HepG2 (cell line): ENCODE data around the gene RASL12. TPM values are rescaled to one million over a fixed set of nuclear protein-coding genes. Genes with fewer than 3 reads are reported as not detected.
A peak's percentile ranks its signal among the peaks of the same experiment; 100 is the strongest.

ENCODE experiments used
- ATAD3A ChIP-seq: sonication (generic); formaldehyde crosslinking; IDR thresholded peaks from 2 replicates; pipeline ENCODE4 v1.4.0; 2020; ENCODE audit warnings: missing genetic modification reagents
- HNF4G ChIP-seq, 2 experiments: sonication (generic) in 1 of 2; formaldehyde crosslinking in 1 of 2; IDR thresholded peaks; 2 replicates each; pipeline versions ENCODE4 v1.4.0 to v1.6.1; 2011 to 2020; ENCODE audit warnings: borderline replicate concordance in 2 of 2, low read depth in 2 of 2, mild to moderate bottlenecking in 2 of 2, low read length in 1 of 2, missing genetic modification reagents in 1 of 2, moderate library complexity in 1 of 2
- IRX3 ChIP-seq: sonication (generic); formaldehyde crosslinking; IDR thresholded peaks from 2 replicates; pipeline ENCODE4 v1.8.1; 2023; ENCODE audit warnings: mild to moderate bottlenecking, low read depth, missing genetic modification reagents, borderline replicate concordance
- KAT8 ChIP-seq: IDR thresholded peaks from 2 replicates; pipeline ENCODE4 v1.6.1; 2016; ENCODE audit warnings: missing genetic modification reagents, missing compliant biosample characterization
- MTA3 ChIP-seq: sonication (generic); formaldehyde crosslinking; IDR thresholded peaks from 2 replicates; pipeline ENCODE4 v1.4.0; 2020; ENCODE audit warnings: missing genetic modification reagents
- NCOR1 ChIP-seq: fragments of 200-600 bp; sonication (generic); IDR thresholded peaks from 2 replicates; pipeline ENCODE4 v1.7.0; 2017; ENCODE audit warnings: antibody characterized with exemption, low read length, borderline replicate concordance
- PHF21A ChIP-seq: sonication (generic); formaldehyde crosslinking; IDR thresholded peaks from 2 replicates; pipeline ENCODE4 v1.5.0; 2020; ENCODE audit warnings: mild to moderate bottlenecking, missing genetic modification reagents
- SOX13 ChIP-seq, 3 experiments: fragments of 450-650 bp in 1 of 3; sonication (generic) in 1 of 3; formaldehyde crosslinking in 1 of 3; IDR thresholded peaks in 2 of 3; conservative IDR thresholded peaks in 1 of 3; 2 replicates each; pipeline versions ENCODE4 v1.5.0 to v1.6.1; 2016 to 2020; ENCODE audit warnings: antibody characterized with exemption in 1 of 3, mild to moderate bottlenecking in 1 of 3, missing compliant biosample characterization in 1 of 3, missing genetic modification reagents in 1 of 3, moderate library complexity in 1 of 3
- TEAD3 ChIP-seq: optimal IDR thresholded peaks from 2 replicates; pipeline ENCODE3; 2016; ENCODE audit warnings: borderline replicate concordance
- ZEB1 ChIP-seq: IDR thresholded peaks from 2 replicates; pipeline ENCODE4 v1.6.1; 2012; ENCODE audit warnings: mild to moderate bottlenecking, low read depth, inconsistent platforms; ENCODE audit not compliant: insufficient replicate concordance
- ZFP36L2 ChIP-seq: sonication (generic); formaldehyde crosslinking; IDR thresholded peaks from 2 replicates; pipeline ENCODE4 v1.4.0; 2020; ENCODE audit warnings: missing genetic modification reagents
- ZFY ChIP-seq: sonication (generic); formaldehyde crosslinking; IDR thresholded peaks from 2 replicates; pipeline ENCODE4 v1.4.0; 2020; ENCODE audit warnings: missing genetic modification reagents
- ZMYM3 ChIP-seq: sonication (generic); formaldehyde crosslinking; IDR thresholded peaks from 2 replicates; pipeline ENCODE4 v1.5.1; 2020; ENCODE audit warnings: mild to moderate bottlenecking, missing genetic modification reagents
- ZNF101 ChIP-seq: sonication (generic); formaldehyde crosslinking; IDR thresholded peaks from 2 replicates; pipeline ENCODE4 v1.4.0; 2020; ENCODE audit warnings: mild to moderate bottlenecking, low read depth, missing genetic modification reagents, borderline replicate concordance
- ZNF510 ChIP-seq: sonication (generic); formaldehyde crosslinking; IDR thresholded peaks from 2 replicates; pipeline ENCODE4 v1.4.0; 2020; ENCODE audit warnings: low read depth, mild to moderate bottlenecking, missing genetic modification reagents
- ZNF607 ChIP-seq: sonication (generic); formaldehyde crosslinking; IDR thresholded peaks from 2 replicates; pipeline ENCODE4 v1.5.1; 2020; ENCODE audit warnings: missing genetic modification reagents, mild to moderate bottlenecking, borderline replicate concordance
- ZNF879 ChIP-seq: sonication (generic); formaldehyde crosslinking; IDR thresholded peaks from 2 replicates; pipeline ENCODE4 v1.8.1; 2023; ENCODE audit warnings: missing genetic modification reagents
- ZNF891 ChIP-seq: sonication (generic); formaldehyde crosslinking; IDR thresholded peaks from 2 replicates; pipeline ENCODE4 v1.5.0; 2020; ENCODE audit warnings: mild to moderate bottlenecking, missing genetic modification reagents
- polyA plus RNA-seq, 8 experiments: library from polyadenylated mRNA; depleted of rRNA in 3 of 8; stranded (reverse) in 7 of 8; unstranded in 1 of 8; fragments of >200 nt; fragmentation: Illumina TruSeq in 4 of 8; extraction: Trizol in 4 of 8; gene quantifications; 2 replicates each; pipeline versions ENCODE4 v1.2.1 to v1.2.3, GENCODE V29; 2011 to 2016; ENCODE audit warnings: low read depth in 4 of 8, missing spikeins in 1 of 8, mixed read lengths in 1 of 8; ENCODE audit not compliant: insufficient read depth in 1 of 8
- total RNA-seq, 5 experiments: library from RNA; depleted of rRNA; stranded (reverse); fragments of >200 nt; fragmentation: Illumina TruSeq; extraction: Trizol; gene quantifications; 2 replicates each; pipeline ENCODE4 v1.2.3, GENCODE V29; 2016; ENCODE audit warnings: low read depth in 1 of 5
- TF ChIP-seq, protein P1 (sequence below): sonication (generic); formaldehyde crosslinking; IDR thresholded peaks from 2 replicates; pipeline ENCODE4 v1.5.0; 2020; ENCODE audit warnings: mild to moderate bottlenecking, missing genetic modification reagents, borderline replicate concordance
- TF ChIP-seq, protein P2 (sequence below): sonication (generic); formaldehyde crosslinking; conservative IDR thresholded peaks from 2 replicates; pipeline ENCODE4 v1.4.0; 2020; ENCODE audit warnings: mild to moderate bottlenecking, missing genetic modification reagents, moderate library complexity
- TF ChIP-seq, protein P3 (sequence below): sonication (generic); formaldehyde crosslinking; IDR thresholded peaks from 2 replicates; pipeline ENCODE4 v1.4.0; 2020; ENCODE audit warnings: missing genetic modification reagents
- TF ChIP-seq, protein P4 (sequence below): IDR thresholded peaks from 2 replicates; pipeline ENCODE4 v1.6.1; 2016; ENCODE audit warnings: missing genetic modification reagents, missing compliant biosample characterization
- TF ChIP-seq, protein P5 (sequence below): sonication (generic); formaldehyde crosslinking; IDR thresholded peaks from 2 replicates; pipeline ENCODE4 v1.5.0; 2020; ENCODE audit warnings: mild to moderate bottlenecking, missing genetic modification reagents

RASL12 gene
- total and polyA plus RNA-seq, 2 of the 13 experiments (the other 11 are each of a cell fraction or from before 2014, with no cell fraction given): 0.16 to 0.55 TPM

DNA sequence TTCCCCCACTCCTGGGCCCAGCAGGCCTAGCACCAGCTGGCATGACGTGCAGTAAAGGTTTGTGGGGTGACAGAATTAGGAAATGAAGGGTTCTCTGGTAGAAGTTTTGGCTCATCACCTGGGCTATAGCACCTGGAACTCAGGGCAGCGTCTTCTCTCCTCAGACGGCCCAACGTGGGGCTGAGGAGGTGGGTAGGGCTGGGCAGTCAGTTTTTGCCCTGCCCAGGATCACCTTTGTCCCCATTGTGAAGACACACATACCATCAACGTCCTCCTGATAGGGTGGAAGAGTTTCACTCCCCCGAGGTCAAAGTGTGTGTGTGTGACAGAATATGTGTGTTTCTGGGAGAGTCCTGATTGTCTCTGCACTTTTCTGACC, 20.8 kb upstream of the RASL12 start (continued):
- TF ChIP-seq, protein P1, sequence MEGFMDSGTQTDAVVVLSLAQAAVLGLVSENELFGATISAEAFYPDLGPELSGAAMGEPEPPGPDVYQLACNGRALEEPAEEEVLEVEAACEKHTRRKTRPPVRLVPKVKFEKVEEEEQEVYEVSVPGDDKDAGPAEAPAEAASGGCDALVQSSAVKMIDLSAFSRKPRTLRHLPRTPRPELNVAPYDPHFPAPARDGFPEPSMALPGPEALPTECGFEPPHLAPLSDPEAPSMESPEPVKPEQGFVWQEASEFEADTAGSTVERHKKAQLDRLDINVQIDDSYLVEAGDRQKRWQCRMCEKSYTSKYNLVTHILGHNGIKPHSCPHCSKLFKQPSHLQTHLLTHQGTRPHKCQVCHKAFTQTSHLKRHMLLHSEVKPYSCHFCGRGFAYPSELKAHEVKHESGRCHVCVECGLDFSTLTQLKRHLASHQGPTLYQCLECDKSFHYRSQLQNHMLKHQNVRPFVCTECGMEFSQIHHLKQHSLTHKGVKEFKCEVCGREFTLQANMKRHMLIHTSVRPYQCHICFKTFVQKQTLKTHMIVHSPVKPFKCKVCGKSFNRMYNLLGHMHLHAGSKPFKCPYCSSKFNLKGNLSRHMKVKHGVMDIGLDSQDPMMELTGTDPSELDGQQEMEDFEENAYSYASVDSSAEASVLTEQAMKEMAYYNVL: 0 out of 2 replicates have a peak, but pooled peaks have one; percentile 22
- TF ChIP-seq, protein P2, sequence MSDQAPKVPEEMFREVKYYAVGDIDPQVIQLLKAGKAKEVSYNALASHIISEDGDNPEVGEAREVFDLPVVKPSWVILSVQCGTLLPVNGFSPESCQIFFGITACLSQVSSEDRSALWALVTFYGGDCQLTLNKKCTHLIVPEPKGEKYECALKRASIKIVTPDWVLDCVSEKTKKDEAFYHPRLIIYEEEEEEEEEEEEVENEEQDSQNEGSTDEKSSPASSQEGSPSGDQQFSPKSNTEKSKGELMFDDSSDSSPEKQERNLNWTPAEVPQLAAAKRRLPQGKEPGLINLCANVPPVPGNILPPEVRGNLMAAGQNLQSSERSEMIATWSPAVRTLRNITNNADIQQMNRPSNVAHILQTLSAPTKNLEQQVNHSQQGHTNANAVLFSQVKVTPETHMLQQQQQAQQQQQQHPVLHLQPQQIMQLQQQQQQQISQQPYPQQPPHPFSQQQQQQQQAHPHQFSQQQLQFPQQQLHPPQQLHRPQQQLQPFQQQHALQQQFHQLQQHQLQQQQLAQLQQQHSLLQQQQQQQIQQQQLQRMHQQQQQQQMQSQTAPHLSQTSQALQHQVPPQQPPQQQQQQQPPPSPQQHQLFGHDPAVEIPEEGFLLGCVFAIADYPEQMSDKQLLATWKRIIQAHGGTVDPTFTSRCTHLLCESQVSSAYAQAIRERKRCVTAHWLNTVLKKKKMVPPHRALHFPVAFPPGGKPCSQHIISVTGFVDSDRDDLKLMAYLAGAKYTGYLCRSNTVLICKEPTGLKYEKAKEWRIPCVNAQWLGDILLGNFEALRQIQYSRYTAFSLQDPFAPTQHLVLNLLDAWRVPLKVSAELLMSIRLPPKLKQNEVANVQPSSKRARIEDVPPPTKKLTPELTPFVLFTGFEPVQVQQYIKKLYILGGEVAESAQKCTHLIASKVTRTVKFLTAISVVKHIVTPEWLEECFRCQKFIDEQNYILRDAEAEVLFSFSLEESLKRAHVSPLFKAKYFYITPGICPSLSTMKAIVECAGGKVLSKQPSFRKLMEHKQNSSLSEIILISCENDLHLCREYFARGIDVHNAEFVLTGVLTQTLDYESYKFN: no peak
- TF ChIP-seq KAT8: no peak
- no peak for TF ChIP-seq ATAD3A
- TF ChIP-seq PHF21A (CRISPR knock-in tag): 0 out of 2 replicates have a peak, but pooled peaks have one; percentile 37
- TF ChIP-seq, protein P3, sequence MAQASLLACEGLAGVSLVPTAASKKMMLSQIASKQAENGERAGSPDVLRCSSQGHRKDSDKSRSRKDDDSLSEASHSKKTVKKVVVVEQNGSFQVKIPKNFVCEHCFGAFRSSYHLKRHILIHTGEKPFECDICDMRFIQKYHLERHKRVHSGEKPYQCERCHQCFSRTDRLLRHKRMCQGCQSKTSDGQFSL (CRISPR knock-in tag): no peak
- no peak for TF ChIP-seq ZNF510 (CRISPR knock-in tag)
- no peak for TF ChIP-seq ZEB1
- TF ChIP-seq, protein P4, sequence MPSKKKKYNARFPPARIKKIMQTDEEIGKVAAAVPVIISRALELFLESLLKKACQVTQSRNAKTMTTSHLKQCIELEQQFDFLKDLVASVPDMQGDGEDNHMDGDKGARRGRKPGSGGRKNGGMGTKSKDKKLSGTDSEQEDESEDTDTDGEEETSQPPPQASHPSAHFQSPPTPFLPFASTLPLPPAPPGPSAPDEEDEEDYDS (CRISPR knock-in tag): no peak
- TF ChIP-seq IRX3 (CRISPR knock-in tag): no peak
- TF ChIP-seq ZNF607: no peak
- no peak for TF ChIP-seq SOX13 (IDR thresholded peaks at IDR 0.05)
- peak in 1 of 2 experiments; percentile 51; a peak in 2 of 4 replicates for TF ChIP-seq SOX13 (CRISPR knock-in tag; conservative IDR thresholded peaks at IDR 0.05 in 1 of 2, IDR thresholded peaks at IDR 0.05 in 1 of 2)
- TF ChIP-seq ZNF891: peak; percentile 25; the same call in 1 of the 2 replicates
- TF ChIP-seq NCOR1: no peak
- TF ChIP-seq ZMYM3 (CRISPR knock-in tag): no peak
- peak; percentile 65; the same call in 1 of the 2 replicates for TF ChIP-seq HNF4G (IDR thresholded peaks at IDR 0.05; ENCODE audit: borderline replicate concordance, low read depth, low read length)
- TF ChIP-seq HNF4G (CRISPR knock-in tag; IDR thresholded peaks at IDR 0.05; ENCODE audit: borderline replicate concordance, low read depth): no peak
- peak; percentile 5; the same call in 1 of the 2 replicates for TF ChIP-seq ZFY (CRISPR knock-in tag)
- TF ChIP-seq MTA3 (CRISPR knock-in tag): no peak
- TF ChIP-seq ZFP36L2 (CRISPR knock-in tag): no peak
- no peak for TF ChIP-seq ZNF101 (CRISPR knock-in tag)
- TF ChIP-seq ZNF879: no peak
- TF ChIP-seq, protein P5, sequence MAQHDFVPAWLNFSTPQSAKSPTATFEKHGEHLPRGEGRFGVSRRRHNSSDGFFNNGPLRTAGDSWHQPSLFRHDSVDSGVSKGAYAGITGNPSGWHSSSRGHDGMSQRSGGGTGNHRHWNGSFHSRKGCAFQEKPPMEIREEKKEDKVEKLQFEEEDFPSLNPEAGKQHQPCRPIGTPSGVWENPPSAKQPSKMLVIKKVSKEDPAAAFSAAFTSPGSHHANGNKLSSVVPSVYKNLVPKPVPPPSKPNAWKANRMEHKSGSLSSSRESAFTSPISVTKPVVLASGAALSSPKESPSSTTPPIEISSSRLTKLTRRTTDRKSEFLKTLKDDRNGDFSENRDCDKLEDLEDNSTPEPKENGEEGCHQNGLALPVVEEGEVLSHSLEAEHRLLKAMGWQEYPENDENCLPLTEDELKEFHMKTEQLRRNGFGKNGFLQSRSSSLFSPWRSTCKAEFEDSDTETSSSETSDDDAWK: no peak
- TF ChIP-seq TEAD3 (CRISPR knock-in tag): peak; percentile 59
